HG03378 (cell line): Measurements from ENCODE around the gene PEF1.

Source experiments
- ATAC-seq: cut with Tn5 transposase; IDR thresholded peaks from one replicate; pipeline ENCODE4 v1.9.1; 2021; ENCODE audit warnings: mild to moderate bottlenecking, moderate library complexity; ENCODE audit not compliant: unreplicated experiment

The PEF1 gene

DNA sequence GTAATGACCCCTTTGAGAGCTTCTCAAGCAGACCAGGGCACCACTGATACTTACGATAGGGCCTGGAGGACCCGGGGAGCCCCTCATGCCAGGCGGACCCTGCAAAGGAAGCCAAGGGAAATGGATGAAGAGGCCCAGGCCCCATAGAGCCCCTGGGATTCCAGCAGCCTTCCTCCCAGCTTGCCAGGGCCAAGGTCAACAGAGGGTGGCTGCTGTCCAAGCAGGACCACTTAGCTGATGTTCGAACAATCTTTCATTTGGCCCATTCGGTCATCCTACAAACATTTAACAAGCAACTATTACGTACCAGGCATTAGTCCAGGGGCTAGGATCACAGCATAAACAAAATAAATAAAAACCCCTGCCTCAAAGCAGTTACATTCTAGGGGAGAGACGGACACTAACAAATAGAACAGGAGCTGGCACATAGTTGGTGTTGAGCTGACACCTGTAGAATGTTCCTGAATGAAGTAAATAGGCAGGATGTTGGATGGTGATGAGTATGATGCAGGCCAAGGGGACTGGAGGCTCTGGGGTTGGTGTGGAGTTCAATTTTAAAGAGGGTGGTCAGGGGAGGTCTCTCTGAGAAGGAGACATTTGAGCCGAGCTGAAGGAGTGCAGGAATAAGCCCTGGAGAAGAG lies 27.0 kb upstream of the PEF1 start:
- ATAC-seq, result no peak

DNA sequence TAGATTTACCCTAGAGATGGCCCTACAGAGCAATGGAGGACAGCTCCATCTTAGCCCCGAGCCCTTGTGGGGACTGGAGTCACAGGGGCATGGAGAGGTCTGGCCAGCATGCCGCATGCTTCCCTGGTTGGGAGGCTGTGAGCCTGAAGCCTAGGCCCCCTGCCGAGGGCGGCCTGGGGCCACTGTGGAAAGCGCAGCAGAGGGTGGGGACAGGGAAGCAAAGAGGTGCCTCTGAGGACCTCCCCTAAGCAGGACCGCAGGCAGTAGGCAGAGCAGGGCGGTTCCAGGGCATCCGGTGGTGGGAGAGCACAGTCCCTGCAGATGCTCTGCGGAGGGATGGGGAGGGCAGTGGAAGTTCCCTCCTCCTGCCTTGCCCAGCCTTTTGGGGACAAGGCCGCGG lies 26.5 kb upstream of the PEF1 start:
- no peak for ATAC-seq

DNA sequence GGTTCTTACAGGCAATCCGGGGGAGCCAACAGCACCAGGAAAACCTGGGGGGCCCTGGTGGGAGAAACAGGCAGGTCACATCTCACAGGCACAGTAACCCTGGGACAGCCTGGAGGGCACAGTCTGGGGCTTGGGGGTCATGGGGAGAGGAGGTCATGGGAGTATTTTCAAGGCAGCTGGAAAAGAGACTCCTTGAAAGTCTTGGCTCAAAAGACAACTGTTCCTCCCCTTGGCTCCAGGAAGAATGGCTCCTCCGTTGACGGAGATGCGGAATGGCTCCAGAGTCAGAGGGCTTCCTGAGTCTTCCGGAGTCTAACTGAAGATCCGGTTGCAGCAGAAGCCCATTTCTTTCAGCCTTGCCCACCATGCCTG lies 25.9 kb upstream of the PEF1 start:
- ATAC-seq, result no peak

DNA sequence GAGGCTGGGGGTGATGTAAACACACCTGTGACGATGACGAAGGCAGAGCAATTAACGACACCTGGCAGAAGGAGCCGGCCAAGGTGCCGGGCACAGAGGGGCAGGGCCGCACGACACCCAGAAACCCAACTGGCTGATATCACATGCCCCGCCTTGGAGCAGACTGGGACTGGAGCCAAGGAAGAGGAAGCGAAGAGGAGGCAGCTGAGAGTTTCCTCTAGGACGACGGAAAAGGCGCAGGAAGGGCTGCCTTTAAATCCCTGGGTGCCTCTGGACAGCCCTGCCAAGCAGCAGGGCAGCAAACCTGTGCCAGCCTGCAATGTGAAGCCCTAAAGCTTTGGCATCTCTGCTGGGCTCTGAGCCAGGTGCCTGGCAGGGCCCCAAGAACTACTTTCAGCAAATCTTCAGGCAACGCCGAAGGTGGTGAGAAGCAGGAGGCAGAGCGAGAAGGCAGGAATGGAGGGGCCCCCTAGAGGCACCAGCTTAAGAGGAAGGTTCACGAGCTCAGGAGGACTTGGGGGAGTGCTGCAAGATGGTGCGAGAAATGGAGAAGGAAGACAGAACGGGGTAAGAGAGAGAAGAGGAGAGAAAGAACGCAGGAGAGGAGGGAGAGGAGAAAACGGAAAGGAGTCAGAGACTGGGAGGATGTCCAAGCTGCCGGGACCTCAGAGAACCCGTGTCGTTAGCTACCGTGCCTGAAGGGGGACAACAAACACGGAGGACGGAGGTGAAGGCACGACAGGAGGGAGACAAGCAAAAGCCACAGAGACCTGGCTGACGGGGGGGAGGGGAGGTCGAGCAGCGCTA lies 25.3 kb upstream of the PEF1 start:
- no peak for ATAC-seq

DNA sequence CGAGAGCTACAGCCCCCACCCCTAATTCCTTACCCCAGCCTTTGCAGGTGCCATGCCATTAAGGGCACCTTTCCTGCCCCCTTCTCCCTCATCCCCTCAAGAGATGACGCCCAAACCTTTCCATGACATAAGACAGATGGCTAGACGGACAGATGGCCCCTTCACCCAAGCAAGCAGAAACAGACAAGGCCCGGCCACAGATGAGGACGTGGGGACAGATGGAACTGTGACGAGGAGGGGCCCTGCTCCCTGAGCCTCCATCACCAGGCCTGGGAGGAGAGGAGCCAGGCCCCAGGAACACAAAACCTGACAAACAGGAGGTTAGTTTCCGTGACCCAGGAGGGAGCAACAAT lies 24.7 kb upstream of the PEF1 start:
- ATAC-seq, result no peak

DNA sequence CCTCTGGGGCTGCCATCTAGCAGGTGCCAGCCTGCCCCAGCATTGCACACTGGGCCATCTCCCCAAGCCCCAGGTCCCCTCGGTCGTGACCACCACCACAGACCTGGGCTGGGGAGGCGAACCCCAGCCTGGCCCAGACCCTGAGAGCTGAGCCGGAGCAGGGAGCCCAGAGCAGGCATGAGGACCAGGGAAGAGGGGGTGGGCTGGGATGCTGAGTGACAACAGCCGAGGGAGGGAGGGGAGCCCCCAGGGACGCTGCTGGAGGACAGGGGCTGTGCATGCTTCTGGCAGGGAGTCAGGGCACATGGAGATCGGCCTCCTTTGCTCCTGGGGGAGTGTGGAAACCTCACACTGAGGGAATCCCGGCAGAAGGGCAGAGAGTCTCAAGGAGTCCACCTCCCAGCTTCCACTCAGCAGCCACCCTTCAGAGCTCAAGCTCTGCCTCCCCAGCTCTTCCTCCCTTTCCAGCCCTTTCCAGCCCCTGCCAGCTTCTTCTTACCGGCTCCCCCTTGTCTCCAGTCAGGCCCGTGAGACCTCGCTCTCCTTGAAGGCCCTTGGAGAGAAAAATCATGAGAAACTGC lies 23.7 kb upstream of the PEF1 start:
- ATAC-seq, result no peak

DNA sequence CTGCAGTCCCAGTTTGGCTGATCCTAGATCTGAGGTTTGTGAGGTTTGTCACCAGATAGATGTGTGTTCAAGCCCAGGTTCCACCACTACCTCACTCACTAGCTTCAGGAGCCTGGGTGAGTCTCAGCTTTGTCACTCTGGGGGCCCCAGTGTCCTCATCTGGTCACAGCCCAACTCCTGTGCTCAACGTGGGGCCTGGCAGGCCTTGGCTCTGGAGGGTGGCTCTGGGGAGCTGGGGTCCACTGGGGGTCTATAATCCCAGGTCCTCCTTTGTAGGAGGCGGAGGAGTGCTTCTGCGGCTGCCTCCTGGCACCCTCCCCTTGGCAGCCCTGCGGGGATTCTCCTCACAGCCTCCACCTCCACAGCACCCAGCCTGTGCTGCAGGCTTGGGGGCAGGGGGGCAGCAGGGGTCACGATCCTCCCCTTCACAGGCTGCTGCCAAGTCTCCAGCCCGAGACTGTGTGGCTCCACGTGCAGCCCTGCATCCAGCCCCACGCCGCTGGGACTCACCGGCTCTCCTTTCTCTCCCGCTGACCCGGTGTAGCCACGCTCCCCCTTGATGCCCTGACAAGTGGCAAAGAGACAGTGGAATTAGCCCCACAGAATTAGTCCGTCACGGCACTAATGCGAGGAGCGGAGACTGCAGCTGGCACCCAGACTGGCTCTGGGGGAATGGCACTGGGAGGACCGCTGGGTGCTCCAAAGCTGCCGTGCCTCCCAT lies 22.5 kb upstream of the PEF1 start:
- no peak for ATAC-seq

DNA sequence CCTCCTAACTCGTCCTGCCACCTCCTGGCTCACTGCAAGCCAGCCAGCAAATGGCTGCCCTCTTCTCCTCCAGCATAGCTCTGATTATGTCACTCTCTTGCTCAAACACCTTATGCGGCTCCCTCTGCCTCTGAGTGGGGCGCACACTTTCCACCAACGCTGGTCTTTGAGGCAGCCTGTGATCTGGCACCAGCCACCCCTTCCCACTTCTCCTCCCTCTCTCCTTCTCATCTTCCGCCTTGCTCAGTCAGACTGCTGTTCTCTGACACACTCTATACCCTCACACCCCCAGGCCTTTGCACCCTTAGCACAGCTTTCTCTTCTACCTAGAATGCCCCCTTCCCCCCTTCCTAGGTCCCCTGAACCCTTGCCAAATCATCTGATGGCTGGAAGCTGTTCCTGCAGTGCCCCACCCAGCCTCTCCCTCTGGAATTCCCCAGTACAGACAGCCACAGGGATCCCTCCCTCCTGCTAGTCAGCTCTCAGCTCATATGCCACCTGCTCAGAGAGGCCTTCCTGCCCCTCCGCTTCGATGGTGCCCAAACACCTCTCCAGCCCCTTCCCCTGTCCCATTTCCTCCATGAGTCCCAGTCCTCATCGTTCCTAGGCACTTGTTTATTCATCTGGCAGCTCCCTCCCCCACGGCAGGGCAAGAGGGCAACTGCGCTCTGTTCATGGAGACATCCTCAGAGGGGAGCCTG lies 21.7 kb upstream of the PEF1 start:
- ATAC-seq, result no peak

DNA sequence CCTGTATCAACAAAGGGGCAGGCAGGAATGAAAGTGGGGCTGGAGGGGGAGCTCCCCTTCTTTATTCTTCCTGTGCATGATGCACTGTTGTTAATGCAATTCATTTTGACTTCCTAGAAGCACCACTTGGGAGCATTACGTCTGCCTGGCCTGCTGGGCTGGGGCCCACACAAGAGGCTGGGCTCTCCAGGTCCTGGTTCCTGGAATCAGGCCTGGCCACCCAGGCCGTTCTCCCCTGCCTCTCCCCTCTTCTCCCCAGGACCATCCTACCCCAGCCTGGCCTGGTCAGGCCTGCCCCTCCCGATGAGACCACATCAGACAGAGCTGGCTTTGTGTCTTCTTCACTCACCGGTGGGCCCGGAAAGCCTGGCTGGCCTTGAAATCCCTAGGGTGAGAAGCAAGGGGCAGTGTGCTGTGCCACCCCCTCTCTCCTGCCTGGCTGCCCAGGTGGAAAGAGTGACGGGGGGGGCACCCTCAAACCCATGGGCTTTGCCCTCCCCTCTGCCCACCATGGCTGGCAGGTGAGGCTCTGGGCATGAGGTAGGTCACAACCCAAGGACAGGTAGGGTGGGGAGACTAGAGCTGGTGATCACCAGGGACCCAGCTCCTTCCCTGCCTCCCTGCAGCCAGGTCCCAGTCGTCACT lies 20.7 kb upstream of the PEF1 start:
- ATAC-seq, result no peak

DNA sequence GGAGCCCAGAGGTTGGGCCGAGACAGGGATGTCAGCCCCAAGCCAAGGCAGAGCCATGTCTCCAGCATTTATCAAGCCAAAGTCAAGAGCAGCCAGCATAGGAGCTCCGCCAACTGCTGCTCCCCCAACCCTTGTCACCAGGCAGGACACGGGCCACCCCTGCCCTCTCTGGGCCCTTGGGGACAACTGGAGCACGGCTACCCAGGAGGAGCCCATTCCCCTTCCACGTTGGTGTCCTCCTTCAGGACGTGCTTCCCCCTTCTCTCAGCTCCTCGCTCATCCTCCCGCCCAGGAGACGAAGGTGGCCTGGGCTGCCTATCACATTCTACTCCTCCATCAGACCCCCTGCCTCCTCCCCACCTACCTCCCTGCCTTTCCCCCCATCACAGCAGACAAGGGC lies 19.9 kb upstream of the PEF1 start:
- no peak for ATAC-seq

DNA sequence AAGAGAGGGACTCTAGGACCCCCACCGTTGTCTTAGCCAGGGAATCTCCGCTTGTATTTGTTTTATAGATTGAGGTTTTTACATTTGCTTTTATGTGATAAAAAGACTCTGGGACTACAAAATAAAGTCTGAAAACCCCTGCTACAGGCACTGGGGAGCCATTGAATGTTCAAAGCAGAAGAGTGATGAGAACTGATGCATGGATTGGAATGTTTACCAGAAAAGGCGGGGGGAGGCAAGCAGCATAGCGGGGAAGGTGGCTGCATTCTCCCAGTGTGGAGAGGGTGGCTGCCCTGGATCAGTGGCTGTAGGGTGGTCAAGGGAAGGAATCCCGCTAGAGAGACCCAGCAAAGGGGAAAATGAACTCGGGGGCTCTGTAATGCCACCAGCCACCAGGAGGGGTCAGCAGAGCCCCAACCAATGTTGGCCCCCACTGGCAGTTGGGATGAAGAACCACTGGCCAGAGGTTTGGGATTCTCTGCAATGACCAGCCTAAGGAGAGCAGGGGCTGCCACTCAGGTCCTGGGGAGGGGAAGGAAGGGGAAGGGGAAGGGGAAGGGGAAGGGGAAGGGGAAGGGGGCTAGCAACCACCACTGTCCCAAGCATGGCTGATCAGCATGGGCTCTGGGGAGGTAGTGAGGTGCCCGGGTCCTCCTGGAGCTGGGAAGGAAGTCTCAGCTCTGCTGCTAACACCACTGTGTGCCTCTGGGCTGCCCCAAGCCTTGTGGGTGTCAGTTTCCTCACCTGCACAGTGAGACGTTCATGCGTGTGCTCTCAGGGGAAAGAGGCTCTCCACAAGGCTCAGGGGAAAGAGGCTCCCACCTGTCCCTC lies 19.2 kb upstream of the PEF1 start:
- no peak for ATAC-seq

DNA sequence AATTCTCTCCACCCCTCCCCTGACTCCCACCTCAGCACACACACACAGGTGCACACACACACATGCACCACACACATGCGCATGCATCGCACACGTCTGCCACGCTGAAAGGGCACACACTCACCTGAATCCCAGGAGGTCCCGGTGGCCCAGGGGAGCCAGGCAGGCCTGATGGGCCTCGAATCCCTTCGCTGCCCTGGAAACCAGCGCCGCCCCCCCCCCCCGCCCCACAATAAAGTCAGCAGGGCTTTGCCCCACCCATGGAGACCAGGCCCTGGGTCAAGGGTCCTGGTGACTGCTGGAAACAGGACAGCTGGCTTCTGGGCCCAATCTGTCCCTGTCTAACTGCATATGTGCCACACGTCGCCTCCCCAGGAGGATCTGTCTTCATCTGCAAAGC lies 17.8 kb upstream of the PEF1 start:
- ATAC-seq, result no peak

DNA sequence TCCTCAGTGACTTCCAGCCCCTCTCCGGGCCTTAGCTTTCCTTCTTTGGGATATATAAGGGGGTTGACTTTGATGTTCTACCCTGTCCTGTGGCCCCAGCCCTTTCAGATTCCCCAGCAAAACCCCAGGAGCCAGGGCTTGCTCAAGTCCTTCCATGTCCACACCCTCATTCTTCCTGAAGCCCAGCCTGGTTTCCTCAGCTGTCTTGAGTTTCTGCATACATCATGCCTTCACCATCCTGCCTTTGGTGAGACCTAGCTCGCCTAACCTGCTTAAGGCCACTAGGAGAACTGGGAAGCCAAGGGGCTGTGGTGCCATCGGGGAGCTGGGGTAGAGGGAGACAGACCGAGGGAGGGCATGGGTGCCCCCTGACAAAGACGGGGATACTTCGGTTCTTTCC lies 17.2 kb upstream of the PEF1 start:
- no peak for ATAC-seq

DNA sequence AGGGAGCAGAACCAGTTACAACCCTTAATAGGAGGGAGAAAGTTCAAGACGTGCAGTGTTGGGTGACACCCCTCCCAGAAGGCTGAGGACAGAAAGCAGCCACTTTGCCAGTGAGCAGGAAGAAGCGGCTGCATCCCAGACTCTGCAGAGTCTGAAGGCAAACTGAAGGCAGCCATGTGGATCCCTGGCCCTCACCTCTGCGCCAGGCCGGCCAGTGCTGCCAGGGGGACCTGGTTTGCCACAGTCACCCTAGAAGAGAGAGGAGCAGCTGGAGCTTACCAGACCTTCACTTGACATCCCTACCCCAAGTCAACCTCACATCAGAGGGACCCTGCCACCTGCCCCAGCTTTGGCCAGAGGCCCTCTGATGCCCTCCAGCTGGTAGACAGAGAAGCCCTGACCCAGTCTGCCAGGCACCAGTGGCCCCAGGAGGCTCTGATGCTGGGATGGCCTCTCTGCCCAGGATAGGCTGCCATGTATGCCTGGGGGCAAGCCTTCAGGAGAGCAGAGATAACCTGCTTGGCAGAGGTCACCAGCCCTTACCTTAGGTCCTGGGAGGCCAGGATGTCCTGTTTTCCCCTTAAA lies 16.3 kb upstream of the PEF1 start:
- no peak for ATAC-seq

DNA sequence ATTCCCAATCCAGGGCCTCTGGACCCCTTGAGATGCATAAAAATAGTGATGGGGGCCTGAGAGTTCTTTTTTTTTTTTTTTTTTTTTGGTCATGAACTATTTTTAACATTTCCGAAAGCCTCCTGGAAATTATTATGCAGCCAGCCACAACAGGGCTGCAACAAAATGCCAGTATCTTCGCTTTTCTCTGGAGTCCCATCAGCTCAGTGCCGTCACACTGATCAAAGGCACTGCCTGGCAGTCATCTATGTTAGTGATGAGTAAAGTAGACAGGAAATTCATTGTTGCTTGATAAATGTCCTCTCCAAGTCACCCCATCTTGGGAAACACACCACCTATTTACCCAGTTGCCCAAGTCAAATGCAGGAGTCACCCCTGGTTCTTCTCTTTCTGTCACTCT lies 15.2 kb upstream of the PEF1 start:
- ATAC-seq, result no peak

DNA sequence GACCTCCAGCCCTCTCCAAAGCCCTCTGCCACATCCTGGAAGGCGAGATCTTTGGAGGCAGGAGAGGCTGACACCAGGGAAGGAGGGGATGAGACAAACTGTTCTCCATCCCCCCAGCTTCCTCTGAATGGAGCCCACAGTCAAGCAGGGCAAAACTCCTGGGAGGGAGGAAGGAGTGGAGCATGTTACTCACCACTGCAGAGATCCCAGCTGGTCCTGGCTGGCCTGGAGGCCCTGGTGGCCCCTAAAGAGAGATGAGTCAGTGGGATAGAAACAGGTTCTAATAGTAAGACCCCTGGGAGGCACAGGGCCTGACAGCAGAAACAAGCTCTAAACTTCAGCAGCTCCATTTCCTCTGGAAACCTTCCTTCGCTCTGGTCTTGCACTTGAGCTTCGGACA lies 14.0 kb upstream of the PEF1 start:
- no peak for ATAC-seq

DNA sequence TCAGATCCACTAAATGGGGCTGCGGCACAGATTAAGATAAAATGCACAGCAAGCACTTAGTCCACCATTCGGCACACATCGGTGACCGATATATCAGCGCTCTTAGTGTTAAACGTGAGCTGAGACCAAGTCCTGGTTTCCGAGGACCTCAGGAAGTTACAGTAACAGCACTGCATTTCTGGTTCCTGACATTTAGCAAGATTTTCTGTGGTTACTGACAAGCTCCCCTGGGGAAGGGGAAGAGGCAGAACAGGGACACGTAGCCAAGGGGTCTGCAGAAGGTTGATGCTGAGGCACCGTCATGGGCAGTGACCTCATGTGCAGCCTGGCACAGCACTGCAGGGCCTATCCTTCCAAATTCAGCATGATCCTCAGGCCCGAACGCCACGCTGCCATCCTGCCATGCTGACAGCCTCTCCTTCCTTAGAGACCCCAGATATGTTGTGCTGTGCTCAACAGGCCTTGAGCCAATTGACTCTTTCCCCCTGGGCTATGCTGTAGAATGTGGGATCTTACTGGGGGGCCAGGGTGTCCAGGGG lies 13.4 kb upstream of the PEF1 start:
- no peak for ATAC-seq

DNA sequence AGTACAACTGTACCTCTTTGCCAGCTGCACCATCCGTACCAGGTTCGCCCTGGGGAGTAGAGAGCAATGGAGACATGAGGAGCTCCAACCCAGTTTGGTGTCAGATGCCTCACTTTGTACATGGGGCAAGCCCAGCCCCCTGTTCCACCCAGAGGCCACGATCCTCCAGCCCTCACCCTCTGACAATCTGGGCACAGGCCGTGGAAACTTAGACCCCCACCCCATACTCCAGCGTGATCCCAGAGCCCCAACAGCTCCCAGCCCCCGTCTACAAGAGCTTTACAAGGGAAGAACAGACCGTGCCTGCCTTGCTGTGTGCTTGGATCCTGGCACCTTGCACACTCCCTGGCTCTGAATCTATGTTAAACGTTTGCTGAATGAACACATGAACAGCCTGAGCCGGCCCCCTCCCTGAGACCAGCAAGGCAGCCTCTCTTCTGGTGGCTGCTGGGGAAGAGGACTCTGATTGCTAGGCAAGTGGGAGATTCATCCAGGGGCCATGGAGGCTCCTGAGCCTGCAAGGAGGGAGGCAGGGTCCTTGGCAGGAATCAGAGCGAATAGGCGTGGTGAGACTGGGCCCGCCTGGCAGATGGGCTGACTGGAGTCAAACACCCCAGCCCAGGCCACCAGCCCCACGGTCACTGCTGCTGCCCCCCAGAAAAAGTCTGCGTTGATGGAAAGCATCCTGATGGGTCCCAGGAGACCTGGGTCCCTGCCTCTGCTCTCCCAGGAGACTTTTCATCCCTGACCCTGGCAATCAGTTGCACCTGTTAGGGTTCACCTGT lies 12.5 kb upstream of the PEF1 start:
- no peak for ATAC-seq

DNA sequence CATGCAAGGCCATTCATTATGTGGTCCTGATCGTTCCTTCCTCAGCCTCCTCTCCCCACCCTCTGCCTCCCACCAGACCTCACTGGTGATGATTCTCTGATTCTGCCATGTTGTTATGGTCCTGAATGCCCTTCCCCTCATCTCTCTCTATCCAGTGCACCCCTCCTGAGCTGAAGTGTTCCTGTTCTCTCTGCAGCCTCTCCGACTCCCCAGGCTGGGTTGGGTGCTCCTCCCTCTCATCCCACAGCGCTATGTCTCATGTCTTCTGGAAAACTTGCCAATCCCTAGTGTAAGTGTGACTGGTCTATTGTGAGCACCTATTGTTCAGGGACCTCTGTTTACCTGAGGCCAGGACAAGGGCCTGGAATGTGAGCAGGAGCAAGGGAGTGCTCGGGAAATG lies 11.1 kb upstream of the PEF1 start:
- no peak for ATAC-seq
